IMR-90 (cell line): ENCODE data around the gene NKX1-1. TPM values are rescaled to one million over a fixed set of nuclear protein-coding genes. Genes with fewer than 3 reads are reported as not detected.

Experiments
- ATAC-seq: fragments of 200-7000 bp; cut with Tn5 transposase; 2 replicates; pipeline ENCODE4 v1.9.1; 2020; ENCODE audit warnings: low read depth, mild to moderate bottlenecking, moderate library complexity
- BruUV-seq: library from RNA; stranded (reverse); fragments of 400-500 nt; replicated peaks from 2 replicates; lab custom pipeline; 2021; lab: Mats Ljungman, UMichigan
- CTCF ChIA-PET: fragments of 300-600 bp; formaldehyde crosslinking; extraction: SDS; loops from one replicate; lab custom pipeline; 2021; ENCODE audit warnings: antibody characterized with exemption; lab: Yijun Ruan, JAX
- POLR2A ChIA-PET: fragments of 300-600 bp; sonication (Branson Sonifier 250); formaldehyde crosslinking; loops from one replicate; lab custom pipeline; 2022; ENCODE audit warnings: antibody characterized with exemption; ENCODE audit not compliant: unreplicated experiment; lab: Charles Lee
- DNase-seq: peaks from one replicate; pipeline ENCODE4 v3.0.0; 2013
- H2AFZ ChIP-seq: replicated peaks from 2 replicates; pipeline ENCODE3; 2013; ENCODE audit warnings: low read length, mild to moderate bottlenecking; ENCODE audit not compliant: poor library complexity
- H2AK5ac ChIP-seq: 2 replicates; pipeline ENCODE4 v1.6.1; 2013; ENCODE audit warnings: low read depth, low read length, inconsistent platforms
- H2AK9ac ChIP-seq: replicated peaks from 2 replicates; pipeline ENCODE3; 2013; ENCODE audit warnings: mild to moderate bottlenecking, low read depth, low read length, moderate library complexity; ENCODE audit not compliant: poor library complexity
- H2BK120ac ChIP-seq: 2 replicates; pipeline ENCODE4 v1.6.1; 2013; ENCODE audit warnings: low read depth, low read length, inconsistent platforms
- H2BK15ac ChIP-seq: 3 replicates; pipeline ENCODE4 v1.6.1; 2013; ENCODE audit warnings: low read depth, low read length, inconsistent platforms
- H2BK20ac ChIP-seq: 2 replicates; pipeline ENCODE4 v1.6.1; 2013; ENCODE audit warnings: low read depth, mild to moderate bottlenecking, inconsistent platforms, low read length, moderate library complexity
- H2BK5ac ChIP-seq: 2 replicates; pipeline ENCODE4 v1.6.1; 2013; ENCODE audit warnings: mild to moderate bottlenecking, low read depth, low read length, inconsistent platforms; ENCODE audit not compliant: poor library complexity, severe bottlenecking
- H3K14ac ChIP-seq: replicated peaks from 2 replicates; pipeline ENCODE4 v1.6.1; 2013; ENCODE audit warnings: low read depth, low read length, inconsistent platforms
- H3K18ac ChIP-seq: 2 replicates; pipeline ENCODE4 v1.6.1; 2013; ENCODE audit warnings: low read depth, low read length, control low read depth
- H3K23ac ChIP-seq: 2 replicates; pipeline ENCODE4 v1.6.1; 2013; ENCODE audit warnings: low read depth, low read length, inconsistent platforms
- H3K27ac ChIP-seq: 2 replicates; pipeline ENCODE4 v1.5.1; 2013; ENCODE audit warnings: mild to moderate bottlenecking, control low read depth, low read length; ENCODE audit not compliant: insufficient read depth
- H3K27me3 ChIP-seq: 2 replicates; pipeline ENCODE4 v1.6.1; 2013; ENCODE audit warnings: low read length; ENCODE audit not compliant: control insufficient read depth, insufficient read depth
- H3K36me3 ChIP-seq: 2 replicates; pipeline ENCODE4 v1.6.1; 2013; ENCODE audit warnings: low read length, mixed read lengths; ENCODE audit not compliant: control insufficient read depth, insufficient read depth
- H3K4ac ChIP-seq: 2 replicates; pipeline ENCODE4 v1.6.1; 2013; ENCODE audit warnings: low read depth, low read length, inconsistent platforms
- H3K4me1 ChIP-seq: 2 replicates; pipeline ENCODE4 v1.6.1; 2013; ENCODE audit warnings: low read length, mixed read lengths; ENCODE audit not compliant: control insufficient read depth, insufficient read depth
- H3K4me2 ChIP-seq: 2 replicates; pipeline ENCODE4 v1.6.1; 2013; ENCODE audit warnings: low read depth, mild to moderate bottlenecking, control low read depth, low read length, moderate library complexity
- H3K4me3 ChIP-seq: 2 replicates; pipeline ENCODE4 v1.5.1; 2013; ENCODE audit warnings: low read depth, mild to moderate bottlenecking, control low read depth, low read length, moderate library complexity; ENCODE audit not compliant: insufficient read depth
- H3K56ac ChIP-seq: 2 replicates; pipeline ENCODE4 v1.6.1; 2013; ENCODE audit warnings: low read length, inconsistent platforms; ENCODE audit not compliant: insufficient read depth; ENCODE audit errors: extremely low read depth
- H3K79me1 ChIP-seq, 2 experiments: 2 replicates each; pipeline ENCODE4 v1.6.1; 2013; ENCODE audit warnings: low read length in 2 of 2, inconsistent platforms in 1 of 2, low read depth in 1 of 2
- H3K9ac ChIP-seq: 2 replicates; pipeline ENCODE4 v1.6.1; 2013; ENCODE audit warnings: low read depth, low read length, control low read depth
- H3K9me1 ChIP-seq: 2 replicates; pipeline ENCODE4 v1.6.1; 2013; ENCODE audit warnings: low read length, inconsistent platforms; ENCODE audit not compliant: insufficient read depth
- H3K9me3 ChIP-seq: 2 replicates; pipeline ENCODE4 v1.6.1; 2013; ENCODE audit warnings: low read length; ENCODE audit not compliant: control insufficient read depth, insufficient read depth
- H4K20me1 ChIP-seq: 2 replicates; pipeline ENCODE4 v1.6.1; 2013; ENCODE audit warnings: low read length, inconsistent platforms; ENCODE audit not compliant: insufficient read depth
- H4K5ac ChIP-seq: 2 replicates; pipeline ENCODE4 v1.6.1; 2013; ENCODE audit warnings: mild to moderate bottlenecking, low read depth, low read length, control low read depth
- H4K8ac ChIP-seq, 2 experiments: 2 replicates each; pipeline ENCODE4 v1.6.1; 2013; ENCODE audit warnings: low read depth in 2 of 2, low read length in 2 of 2, control low read depth in 1 of 2, inconsistent platforms in 1 of 2
- H4K91ac ChIP-seq: 2 replicates; pipeline ENCODE4 v1.6.1; 2013; ENCODE audit warnings: low read depth, low read length, inconsistent platforms; ENCODE audit not compliant: insufficient read depth
- BHLHE40 ChIP-seq: fragments of 150-350 bp; IDR thresholded peaks from 2 replicates; pipeline ENCODE4 v1.6.1; 2016; ENCODE audit warnings: mild to moderate bottlenecking, low read depth, low read length
- CEBPB ChIP-seq: IDR thresholded peaks from 2 replicates; pipeline ENCODE4 v1.6.1; 2012; ENCODE audit warnings: low read depth, low read length, improper control_type of control experiment
- CHD1 ChIP-seq: IDR thresholded peaks from 2 replicates; pipeline ENCODE4 v1.6.1; 2012; ENCODE audit warnings: low read depth, low read length, improper control_type of control experiment
- FOS ChIP-seq: fragments of 150-350 bp; IDR thresholded peaks from 2 replicates; pipeline ENCODE4 v1.6.1; 2016; ENCODE audit warnings: low read depth, low read length
- MXI1 ChIP-seq: IDR thresholded peaks from 2 replicates; pipeline ENCODE4 v1.6.1; 2012; ENCODE audit warnings: low read depth, mild to moderate bottlenecking, low read length, moderate library complexity, borderline replicate concordance
- SMC3 ChIP-seq: fragments of 150-350 bp; IDR thresholded peaks from 2 replicates; pipeline ENCODE4 v1.6.1; 2016; ENCODE audit warnings: low read depth, mild to moderate bottlenecking, antibody characterized with exemption, low read length, moderate library complexity
- WGBS, 2 experiments: methylation state at CpG; one replicate each; pipeline versions ENCODE4 v1.1.5 to v1.1.7; 2013; ENCODE audit warnings: missing lambda C conversion rate in 2 of 2; ENCODE audit not compliant: insufficient read length in 1 of 2; ENCODE audit errors: extremely low coverage in 2 of 2; 5-methylcytosine and 5-hydroxymethylcytosine counted together
- dilution Hi-C: fragments of 300-500 bp; cut with HindIII; formaldehyde crosslinking; loops from one replicate; pipeline ENCODE4 v1.14.3; 2018; ENCODE audit warnings: low sequenced_read_pairs; ENCODE audit not compliant: unreplicated experiment
- in situ Hi-C: fragments of 300-500 bp; cut with MboI; formaldehyde crosslinking; loops from 3 replicates; pipeline ENCODE4 v1.14.3; 2019; ENCODE audit warnings: low sequenced_read_pairs, inconsistent platforms, mixed read lengths
- intact Hi-C: fragments of 100-400 bp; cut with micrococcal nuclease; formaldehyde crosslinking; loops from 2 replicates; pipeline ENCODE4 v1.10.0; 2022
- polyA plus RNA-seq, 3 experiments: library from polyadenylated mRNA; depleted of rRNA; stranded (reverse); fragments of >200 nt; gene quantifications; 2 replicates each; pipeline ENCODE4 v1.2.3, GENCODE V29; 2012; ENCODE audit warnings: low replicate concordance in 1 of 3
- total RNA-seq: library from RNA; depleted of rRNA; stranded (reverse); fragments of >200 nt; gene quantifications from 2 replicates; pipeline ENCODE4 v1.2.3, GENCODE V29; 2012
- TF ChIP-seq, protein P1 (sequence below): fragments of 150-350 bp; IDR thresholded peaks from 2 replicates; pipeline ENCODE4 v1.6.1; 2017; ENCODE audit warnings: mild to moderate bottlenecking, antibody characterized with exemption, low read length, low read depth
- TF ChIP-seq, protein P2 (sequence below): fragments of 150-350 bp; IDR thresholded peaks from 2 replicates; pipeline ENCODE4 v1.6.1; 2016; ENCODE audit warnings: low read depth, mild to moderate bottlenecking, low read length, moderate library complexity, borderline replicate concordance

NKX1-1 gene
- total and polyA plus RNA-seq, 2 of the 4 experiments (the other 2 are of a cell fraction): not detected

DNA sequence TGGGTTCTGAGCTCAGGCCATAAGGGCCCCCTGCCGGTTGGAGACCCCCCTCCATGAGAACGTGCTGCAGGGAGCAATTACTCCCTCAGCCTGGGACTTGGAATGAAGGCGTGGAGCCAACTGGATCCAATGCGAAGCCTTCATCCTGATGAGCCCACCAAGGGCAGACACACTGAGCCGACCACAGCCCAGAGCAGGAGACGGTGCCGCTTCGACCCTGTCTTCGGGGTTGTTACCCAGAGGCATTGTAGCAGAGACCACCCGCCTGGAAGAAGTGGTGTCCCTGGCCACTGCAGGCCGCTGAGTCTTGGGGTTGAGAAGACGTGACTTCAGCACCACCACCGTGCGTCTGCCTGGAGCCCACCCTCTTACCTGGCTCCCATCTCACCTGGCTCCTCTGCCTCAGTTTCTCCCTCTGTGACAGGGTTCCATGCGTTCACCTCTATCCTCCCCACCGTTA is 7.0 kb upstream of the NKX1-1 start:
- TF ChIP-seq BHLHE40 (no peak), CEBPB (no peak), MXI1 (no peak), FOS (no peak), SMC3 (no peak), CHD1 (no peak)
- TF ChIP-seq, protein P1, sequence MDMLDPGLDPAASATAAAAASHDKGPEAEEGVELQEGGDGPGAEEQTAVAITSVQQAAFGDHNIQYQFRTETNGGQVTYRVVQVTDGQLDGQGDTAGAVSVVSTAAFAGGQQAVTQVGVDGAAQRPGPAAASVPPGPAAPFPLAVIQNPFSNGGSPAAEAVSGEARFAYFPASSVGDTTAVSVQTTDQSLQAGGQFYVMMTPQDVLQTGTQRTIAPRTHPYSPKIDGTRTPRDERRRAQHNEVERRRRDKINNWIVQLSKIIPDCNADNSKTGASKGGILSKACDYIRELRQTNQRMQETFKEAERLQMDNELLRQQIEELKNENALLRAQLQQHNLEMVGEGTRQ: no peak
- TF ChIP-seq, protein P2, sequence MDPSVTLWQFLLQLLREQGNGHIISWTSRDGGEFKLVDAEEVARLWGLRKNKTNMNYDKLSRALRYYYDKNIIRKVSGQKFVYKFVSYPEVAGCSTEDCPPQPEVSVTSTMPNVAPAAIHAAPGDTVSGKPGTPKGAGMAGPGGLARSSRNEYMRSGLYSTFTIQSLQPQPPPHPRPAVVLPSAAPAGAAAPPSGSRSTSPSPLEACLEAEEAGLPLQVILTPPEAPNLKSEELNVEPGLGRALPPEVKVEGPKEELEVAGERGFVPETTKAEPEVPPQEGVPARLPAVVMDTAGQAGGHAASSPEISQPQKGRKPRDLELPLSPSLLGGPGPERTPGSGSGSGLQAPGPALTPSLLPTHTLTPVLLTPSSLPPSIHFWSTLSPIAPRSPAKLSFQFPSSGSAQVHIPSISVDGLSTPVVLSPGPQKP: no peak
- ChIA-PET POLR2A (no interaction called here), CTCF (no interaction called here)
- H2AK9ac ChIP-seq: no peak overlapping the region
- BruUV-seq: no TSS peak
- no peak overlapping the region for H3K14ac ChIP-seq
- H2BK15ac ChIP-seq: no peak overlapping the region
- no peak overlapping the region for H3K23ac ChIP-seq
- dilution Hi-C loops (no loop called here), intact Hi-C loops (no loop called here), in situ Hi-C loops (no loop called here)
- H3K36me3 ChIP-seq: no peaks in the 10 kb centered on the region
- H3K56ac ChIP-seq: no peak overlapping the region
- DNase-seq (no peak), ATAC-seq (no peak)
- H3K9me3 ChIP-seq: peaks cover 1% of the 10 kb centered on the region
- no peak overlapping the region for H3K4ac ChIP-seq
- 54% methylated on average over 8 of the region's 16 CpGs; no CpG with 5 or more reads in 1 of the 2 experiments for WGBS, 2 experiments
- no peak overlapping the region for H4K5ac ChIP-seq
- H3K9ac ChIP-seq: no peak overlapping the region
- H3K9me1 ChIP-seq: no peaks in the 10 kb centered on the region
- H2AK5ac ChIP-seq: no peak overlapping the region
- H2BK120ac ChIP-seq: no peak overlapping the region
- H2BK5ac ChIP-seq: no peak overlapping the region
- no peak overlapping the region for H3K4me3 ChIP-seq
- no peaks in the 10 kb centered on the region for H3K79me1 ChIP-seq
- no peak overlapping the region for H4K91ac ChIP-seq
- no peaks in the 10 kb centered on the region for H3K4me1 ChIP-seq
- H4K20me1 ChIP-seq: no peaks in the 10 kb centered on the region
- no peak overlapping the region for H2AFZ ChIP-seq
- H4K8ac ChIP-seq: no peak overlapping the region
- H3K4me2 ChIP-seq: no peak overlapping the region
- H2BK20ac ChIP-seq: no peak overlapping the region
- H3K27me3 ChIP-seq: peaks cover 51% of the 10 kb centered on the region
- H3K18ac ChIP-seq: no peak overlapping the region
- no peak overlapping the region for H3K27ac ChIP-seq
